ENCODE measurements around the gene TNIK. TPM values are rescaled to one million over a fixed set of nuclear protein-coding genes. Genes with fewer than 3 reads are reported as not detected.

The TNIK gene
- total and polyA plus RNA-seq, 10 of the 15 experiments (the other 5 are each of a cell fraction or from before 2014, with no cell fraction given): 13.9 to 74.3 (median 48.2) TPM

GRCh38 chr3:171330938-171331337, 129.3 kb downstream of the TNIK start:
- no TSS peak for BruUV-seq (replicated peaks)
- intact Hi-C loops (cut with micrococcal nuclease; ENCODE audit: unreplicated experiment): no loop called here
- in situ Hi-C loops (cut with MboI): no loop called here
- Histone ChIP-seq H3K4me2 (ENCODE audit: control insufficient read depth, insufficient read depth) (peak overlapping the region; percentile 47), H3K27me3 (replicated peaks in 1 of 2; ENCODE audit: control insufficient read depth in 2 of 2, insufficient read depth in 2 of 2, low read length in 1 of 2) (no peaks in the 10 kb centered on the region), H3K27ac (ENCODE audit: control insufficient read depth, insufficient read depth) (peak overlapping the region; percentile 25), H3K9me3 (replicated peaks; ENCODE audit: control insufficient read depth, insufficient read depth, low read length) (no peaks in the 10 kb centered on the region; the same call in 1 of the 3 replicates), H3K4me1 (ENCODE audit: control insufficient read depth, insufficient read depth, low read length) (peaks cover 40% of the 10 kb centered on the region), H3K79me2 (ENCODE audit: control insufficient read depth, insufficient read depth, low read length) (peaks cover 92% of the 10 kb centered on the region), H2AFZ (ENCODE audit: control insufficient read depth, low read depth, low read length) (no peak overlapping the region), H3K9ac (ENCODE audit: control insufficient read depth, insufficient read depth, low read length) (no peak overlapping the region), H3K4me3 (no peak overlapping the region), H3K36me3 (ENCODE audit: control insufficient read depth in 2 of 2, insufficient read depth in 2 of 2, low read length in 1 of 2) (no peaks in the 10 kb centered on the region), H4K20me1 (ENCODE audit: control insufficient read depth, insufficient read depth) (no peaks in the 10 kb centered on the region)
- WGBS (ENCODE audit: insufficient coverage, insufficient replicate concordance, low lambda C conversion rate, missing lambda C conversion rate): 100% methylated on average over 3 of the region's 3 CpGs
- ChIA-PET SMC1A (ENCODE audit: uncharacterized antibody, unreplicated experiment) (interaction anchor here (0.8 to 7.0 kb wide), 19 partner anchors 9 to 168 kb away, joined by 3 to 89 read pairs (median 4); no protein-coding TSS in a partner anchor), CTCF (interaction anchor here (0.6 to 1.9 kb wide), 10 partner anchors 9 to 142 kb away, joined by 3 to 5 read pairs (median 3); no protein-coding TSS in a partner anchor), POLR2A (interaction anchor here (0.9 to 1.2 kb wide), 3 partner anchors 16 to 70 kb away, joined by 3 to 6 read pairs (median 3); no protein-coding TSS in a partner anchor), RAD21 (ENCODE audit: unreplicated experiment) (interaction anchor here (1.0 to 3.6 kb wide), 10 partner anchors 10 to 1002 kb away, joined by 3 to 24 read pairs (median 4); no protein-coding TSS in a partner anchor)
- DNase-seq (ENCODE audit: low read depth, low spot score): no peak
- ATAC-seq: no peak
- TF ChIP-seq MEF2A (IDR thresholded peaks at IDR 0.05; ENCODE audit: insufficient read depth, low read depth, low read length): 0 out of 2 replicates have a peak, but pooled peaks have one; percentile 38
- no peak for TF ChIP-seq LARP7 (IDR thresholded peaks at IDR 0.05)
- TF ChIP-seq EGR1 (IDR thresholded peaks at IDR 0.05; ENCODE audit: borderline replicate concordance in 1 of 2, low read depth in 2 of 2, low read length in 2 of 2): no peak
- TF ChIP-seq BHLHE40 (IDR thresholded peaks at IDR 0.05; ENCODE audit: borderline replicate concordance in 1 of 2, low read depth in 2 of 2, low read length in 1 of 2): no peak
- no peak for TF ChIP-seq NFYB (IDR thresholded peaks at IDR 0.05; ENCODE audit: insufficient read depth, low read depth, low read length)
- TF ChIP-seq RAD51 (IDR thresholded peaks at IDR 0.05): no peak
- no peak for TF ChIP-seq TBL1XR1 (IDR thresholded peaks at IDR 0.05; ENCODE audit: low read depth, low read length)
- no peak for TF ChIP-seq NBN (IDR thresholded peaks at IDR 0.05)
- no peak for FAIRE-seq

Data from GM12878 (cell line).